GM18907 (cell line): ENCODE results near the gene MYO1E.
"Not testable (repeated sequence)": the region's sequence is repeated elsewhere in the genome, so short reads cannot be mapped to it uniquely, and the experiment has no call there.

Experiments
- ATAC-seq: cut with Tn5 transposase; IDR thresholded peaks from one replicate; pipeline ENCODE4 v1.9.1; 2021; ENCODE audit warnings: mild to moderate bottlenecking, moderate library complexity; ENCODE audit not compliant: unreplicated experiment

The MYO1E gene

DNA sequence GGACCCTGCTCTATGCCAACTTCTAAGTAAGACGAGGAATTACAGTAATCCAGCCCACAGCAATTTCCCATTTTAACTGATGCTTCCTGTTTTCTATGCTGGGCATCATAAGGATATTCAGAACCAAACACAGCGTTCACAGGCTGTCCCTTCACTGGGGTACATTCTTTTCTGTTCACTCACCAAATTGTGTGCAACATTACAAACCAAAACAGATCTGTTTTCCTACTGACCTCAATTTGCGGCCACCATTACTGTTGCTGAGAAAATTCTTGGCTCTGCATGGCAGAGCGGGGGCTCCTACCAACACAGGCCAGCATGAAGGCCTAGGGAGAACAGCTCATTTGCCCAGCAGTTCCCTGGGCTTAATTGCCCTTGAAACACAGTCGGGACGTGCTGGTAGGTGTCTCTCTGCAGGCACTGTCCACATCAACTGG is 76.5 kb downstream of the MYO1E start:
- ATAC-seq: no peak

DNA sequence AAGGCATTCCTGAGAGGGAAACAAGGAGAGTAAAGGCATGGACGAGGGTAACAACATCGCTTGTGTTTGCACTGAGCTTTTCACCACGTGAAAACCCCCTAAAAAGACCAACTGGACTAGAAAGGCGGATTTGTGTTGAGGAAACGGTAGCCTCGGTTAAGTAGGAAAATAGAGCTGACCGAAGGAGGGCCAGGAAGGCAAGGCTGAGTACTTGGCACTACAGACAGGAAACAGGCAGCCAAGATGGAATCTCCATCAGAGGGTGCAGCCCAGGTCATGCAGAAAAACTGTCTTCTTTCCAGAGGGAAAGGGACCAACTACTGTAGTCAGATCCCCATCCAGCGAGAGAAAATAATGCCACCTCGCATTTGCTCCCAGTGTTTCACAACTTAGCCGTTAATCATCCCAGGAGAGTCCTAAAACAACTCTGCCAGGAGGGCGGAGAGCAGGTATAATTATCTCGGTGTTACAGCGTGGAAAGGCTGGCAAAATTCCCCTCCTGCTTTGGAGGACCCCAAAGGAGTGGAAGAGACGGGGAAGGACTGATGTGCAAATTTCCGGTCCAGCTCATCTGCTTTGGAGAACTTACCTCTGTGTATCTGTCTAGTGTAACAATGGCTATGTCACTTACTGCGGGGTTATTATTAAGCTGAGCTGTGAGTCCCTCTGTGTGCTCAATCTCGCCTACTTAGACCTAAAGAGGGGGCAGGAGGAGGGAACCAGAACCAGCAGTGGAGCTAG is 77.2 kb downstream of the MYO1E start:
- no peak for ATAC-seq

DNA sequence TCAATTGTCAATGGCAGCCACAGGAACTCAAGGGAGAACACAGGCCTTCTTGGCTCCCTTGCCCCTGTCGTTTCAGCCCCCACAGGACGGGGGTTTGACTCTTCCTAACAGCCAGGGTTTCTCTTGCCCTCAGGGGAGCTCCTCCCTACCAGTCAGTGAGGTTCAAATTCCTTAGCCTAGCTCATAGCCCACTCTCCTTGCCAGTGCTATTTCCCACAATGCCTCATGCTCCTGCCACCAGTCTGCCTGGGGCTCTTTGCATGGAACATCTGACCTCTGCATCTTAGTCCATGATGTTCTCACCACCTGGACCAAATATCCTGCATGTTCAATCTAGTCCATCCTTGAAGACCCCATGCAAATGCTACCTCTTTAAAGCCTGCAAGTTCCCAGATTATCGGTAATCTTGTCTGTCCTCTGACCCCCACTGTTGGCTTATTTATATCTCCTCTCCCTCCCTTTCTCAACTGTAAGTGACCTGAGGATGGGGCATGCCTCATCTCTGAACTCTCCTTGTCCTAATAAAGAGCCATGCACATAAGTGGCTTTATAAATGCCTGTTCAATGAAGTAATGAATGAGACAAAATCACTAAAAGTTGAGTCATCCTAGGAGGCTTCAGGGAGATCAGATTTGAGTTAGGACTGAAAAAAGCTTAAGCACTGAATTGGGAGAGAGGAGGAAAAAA is 78.0 kb downstream of the MYO1E start:
- no peak for ATAC-seq

DNA sequence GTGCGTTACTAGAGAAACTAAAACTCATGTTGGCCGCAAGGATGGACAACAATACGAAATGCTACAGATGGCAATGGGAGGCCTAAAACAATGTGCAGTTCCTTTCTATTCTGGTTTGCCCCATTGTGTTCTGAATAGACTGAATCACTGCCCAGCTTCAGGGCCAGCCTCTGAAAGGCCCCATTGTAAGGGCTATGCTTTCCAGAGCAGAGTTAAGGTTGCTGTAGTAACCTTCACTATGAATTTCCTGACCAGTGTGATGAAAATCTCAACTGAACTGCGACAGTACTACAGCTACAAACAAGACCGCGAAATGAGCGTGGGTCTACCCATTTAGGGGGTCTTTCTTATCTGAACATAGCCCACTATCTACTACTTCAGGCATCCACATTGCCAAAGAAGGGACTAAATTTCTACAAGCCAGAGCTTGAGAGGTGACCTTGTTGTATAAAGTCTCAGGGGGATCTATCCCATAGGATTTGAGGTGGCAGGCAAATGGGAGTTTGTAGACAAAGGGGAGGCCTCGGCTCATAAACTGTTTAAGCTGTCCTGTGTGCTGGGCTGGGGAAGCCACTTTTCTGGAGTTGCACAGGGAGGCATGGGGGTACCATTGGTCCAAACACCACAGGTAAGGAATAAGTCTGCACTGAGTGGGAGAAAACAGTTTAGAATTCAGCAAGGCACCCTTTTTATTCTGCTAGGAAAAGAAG is 80.1 kb downstream of the MYO1E start:
- no peak for ATAC-seq

DNA sequence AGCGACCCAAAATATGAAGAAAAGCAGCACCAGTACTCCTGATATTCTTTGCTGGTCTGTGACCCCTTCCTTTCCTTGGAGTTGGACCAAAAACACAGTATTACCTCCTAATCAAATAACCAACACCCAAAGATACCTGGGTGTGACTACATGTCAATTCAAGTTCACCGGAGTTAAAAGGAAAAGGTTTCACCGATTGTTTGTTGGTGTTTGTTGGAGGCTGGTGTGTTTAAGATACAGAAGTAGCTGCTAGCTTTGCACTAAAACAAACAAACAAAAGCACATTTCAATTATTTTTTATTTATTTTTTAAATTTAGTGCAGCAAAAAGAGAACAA is 81.5 kb downstream of the MYO1E start:
- no peak for ATAC-seq

DNA sequence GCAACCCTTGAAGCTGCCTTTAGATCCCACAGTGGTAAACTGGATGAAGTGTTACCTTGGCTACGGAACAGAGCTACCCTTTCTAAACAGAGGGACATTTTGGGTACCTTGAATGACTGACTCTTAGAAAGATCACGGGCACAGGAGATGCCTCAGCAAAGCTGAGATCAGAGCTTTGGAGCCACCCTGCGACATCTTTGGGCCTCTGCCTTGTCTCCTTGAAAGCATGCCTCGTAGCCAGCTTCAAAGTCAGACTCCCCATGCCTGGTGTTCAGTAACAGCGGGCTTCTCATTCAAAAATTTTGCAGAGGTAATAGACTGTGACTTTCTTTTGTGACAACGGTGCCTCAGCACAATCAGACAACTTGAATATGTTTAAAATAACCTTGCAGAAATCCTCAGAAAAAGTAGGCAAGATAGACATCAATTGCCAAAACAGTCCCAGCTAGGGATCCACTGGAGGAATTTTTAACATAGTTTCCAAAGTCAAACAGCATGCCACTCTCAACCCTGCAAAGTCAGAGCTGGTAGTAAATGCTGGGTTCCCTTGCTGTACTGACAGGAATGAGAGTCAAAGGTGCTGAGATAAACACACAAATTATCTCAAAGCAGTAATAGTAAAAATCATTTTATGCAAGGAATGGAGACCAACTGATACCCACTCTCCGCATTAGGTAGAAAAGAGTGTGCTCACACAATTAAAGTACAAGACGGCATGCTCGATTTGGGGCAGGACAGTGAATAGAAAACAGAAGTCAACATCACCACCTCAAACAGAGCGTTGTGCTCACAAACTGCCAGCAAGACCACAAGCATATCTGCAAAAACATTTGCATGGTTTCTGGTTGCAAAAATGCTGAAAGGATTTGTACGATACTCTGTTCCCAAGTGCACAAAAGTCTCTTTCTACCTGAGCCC is 82.1 kb downstream of the MYO1E start:
- ATAC-seq: no peak

DNA sequence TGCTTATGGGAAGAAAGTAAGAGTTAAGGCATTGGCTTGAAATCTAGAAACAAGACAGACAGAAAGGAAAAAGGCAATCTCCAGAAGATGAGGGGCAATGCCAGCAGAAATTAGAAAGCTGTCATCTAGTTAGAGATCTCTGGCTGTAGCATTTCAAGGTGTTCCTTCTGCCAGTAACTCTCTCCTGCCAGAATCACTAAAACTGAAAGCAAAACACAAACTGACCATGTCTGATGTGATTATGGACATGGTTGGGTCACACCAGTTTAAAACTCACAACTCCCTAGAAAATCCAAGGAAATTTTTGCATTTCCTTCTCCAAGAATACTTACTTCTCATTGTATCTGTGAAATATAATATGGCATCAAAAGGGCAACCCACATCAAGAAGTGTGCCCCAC is 83.1 kb downstream of the MYO1E start:
- ATAC-seq: no peak

DNA sequence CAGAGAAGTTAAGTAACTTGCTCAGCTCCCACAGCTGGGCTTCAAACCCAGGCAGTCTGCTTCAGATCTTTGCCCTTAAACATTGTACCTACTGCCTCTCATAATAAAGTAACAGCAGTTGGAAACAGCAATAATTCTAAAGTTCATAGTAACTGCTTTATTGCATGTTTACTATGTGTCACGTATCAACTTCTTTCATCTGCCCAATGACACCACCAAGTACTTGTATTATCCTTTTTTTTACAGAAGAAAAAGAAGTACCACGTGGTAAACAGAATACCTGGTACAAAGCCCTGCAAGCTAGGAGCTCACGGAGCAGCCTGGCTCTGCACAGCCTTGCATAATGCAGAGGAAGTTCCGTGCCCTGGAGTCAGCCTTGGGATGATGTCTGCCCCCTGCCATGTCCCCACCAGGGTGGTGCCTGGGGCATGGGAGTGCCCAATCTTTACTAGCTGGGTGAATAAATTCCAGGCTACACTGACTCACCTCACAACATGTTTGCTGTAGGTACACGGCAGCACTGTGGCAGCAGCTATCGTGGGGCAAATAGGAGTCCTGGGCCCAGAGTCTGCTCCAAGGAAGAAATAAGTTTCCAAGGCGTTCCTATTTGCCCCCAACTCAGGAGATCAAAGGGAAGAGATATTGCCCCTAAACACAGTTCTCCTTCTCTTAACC is 88.8 kb downstream of the MYO1E start:
- no peak for ATAC-seq

DNA sequence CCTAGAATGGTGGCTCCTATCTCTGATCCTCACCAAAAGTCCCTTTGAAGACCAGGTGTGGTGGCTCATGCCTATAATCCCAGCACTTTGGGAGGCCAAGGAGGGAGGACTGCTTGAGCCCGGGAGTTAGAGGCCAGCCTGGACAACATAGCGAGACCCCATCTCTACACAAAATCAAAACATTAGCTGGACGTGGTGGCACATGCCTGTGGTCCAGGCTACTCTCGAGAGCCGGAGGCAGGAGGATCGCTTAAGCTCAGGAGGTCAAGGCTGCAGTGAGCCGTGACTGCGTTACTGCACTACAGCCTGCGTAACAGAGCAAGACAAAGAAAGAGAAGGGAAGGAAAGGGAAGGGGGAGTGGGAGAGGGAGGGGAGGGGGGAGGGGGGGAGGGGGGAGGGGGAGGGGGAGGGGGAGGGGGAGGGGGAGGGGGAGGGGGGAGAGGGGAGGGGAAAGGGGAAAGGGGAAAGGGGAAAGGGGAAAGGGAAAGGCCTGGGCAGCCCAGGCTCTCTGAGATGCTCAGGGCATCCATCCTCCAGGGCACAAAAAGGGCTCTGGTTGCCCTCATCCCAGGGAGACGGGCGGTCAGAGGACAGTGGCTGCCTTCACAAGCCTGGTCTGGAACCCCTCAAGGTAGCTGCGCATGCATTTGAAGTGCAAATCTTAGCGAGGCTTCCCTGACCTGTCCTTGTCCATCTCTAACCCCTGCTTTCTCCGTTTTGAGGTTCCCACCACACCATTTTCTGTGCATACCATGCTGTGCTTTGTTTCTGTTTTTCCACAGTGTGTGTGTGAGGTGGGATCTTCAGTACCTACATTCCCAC is 89.9 kb downstream of the MYO1E start:
- ATAC-seq: no peak

DNA sequence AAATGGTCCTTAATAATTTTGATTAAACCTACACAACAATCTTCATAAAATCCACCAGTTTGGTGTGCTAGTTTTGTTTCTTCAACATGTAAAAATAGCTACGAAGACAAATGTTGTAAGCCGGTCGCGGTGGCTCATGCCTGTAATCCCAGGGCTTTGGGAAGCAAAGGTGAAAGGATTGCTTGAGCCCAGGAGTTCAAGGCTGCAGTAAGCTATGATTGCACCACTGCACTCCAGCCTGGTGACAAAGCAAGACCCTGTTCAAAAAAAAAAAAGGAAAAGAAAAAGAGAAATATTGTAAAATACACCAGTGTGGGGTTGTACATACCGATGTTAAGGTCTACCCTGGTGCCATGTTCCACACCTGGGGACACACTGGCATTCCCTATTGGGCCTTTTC is 91.0 kb downstream of the MYO1E start:
- ATAC-seq: no peak

DNA sequence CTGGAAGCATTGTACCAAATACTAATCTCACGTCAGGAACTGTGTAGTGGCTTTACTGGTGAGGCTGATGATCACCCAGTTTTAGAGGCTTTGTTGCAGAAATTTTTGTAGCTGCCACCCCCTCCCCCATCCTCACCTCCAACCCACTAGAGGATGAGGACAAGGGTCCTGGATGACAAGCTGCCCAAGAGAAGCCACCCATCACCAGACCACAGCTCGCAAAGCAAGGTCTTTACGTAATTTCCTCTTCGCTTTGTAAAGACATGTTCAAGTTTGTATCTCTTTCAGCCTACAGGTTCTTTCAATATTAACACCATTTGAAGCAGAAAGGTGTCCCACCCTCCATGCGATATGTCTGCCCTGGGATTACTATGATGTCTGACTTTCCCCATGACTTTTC is 91.8 kb downstream of the MYO1E start:
- no peak for ATAC-seq

DNA sequence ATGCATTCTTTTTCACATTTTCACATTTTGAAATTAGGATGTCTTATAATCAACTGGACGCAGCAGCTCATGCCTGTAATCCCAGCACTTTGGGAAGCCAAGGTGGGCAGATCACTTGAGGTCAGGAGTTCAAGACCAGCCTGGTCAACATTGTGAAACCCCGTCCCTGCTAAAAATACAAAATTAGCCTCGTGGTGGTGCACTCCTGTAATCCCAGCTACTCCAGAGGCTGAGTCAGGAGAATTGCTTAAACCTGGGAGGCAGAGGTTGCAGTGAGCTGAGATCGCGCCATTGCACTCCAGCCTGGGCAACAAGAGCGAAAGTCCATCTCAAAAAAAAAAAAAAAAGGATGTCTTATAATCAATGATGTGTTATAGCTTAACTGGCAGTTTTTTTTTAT is 92.4 kb downstream of the MYO1E start:
- ATAC-seq: not testable (repeated sequence)

DNA sequence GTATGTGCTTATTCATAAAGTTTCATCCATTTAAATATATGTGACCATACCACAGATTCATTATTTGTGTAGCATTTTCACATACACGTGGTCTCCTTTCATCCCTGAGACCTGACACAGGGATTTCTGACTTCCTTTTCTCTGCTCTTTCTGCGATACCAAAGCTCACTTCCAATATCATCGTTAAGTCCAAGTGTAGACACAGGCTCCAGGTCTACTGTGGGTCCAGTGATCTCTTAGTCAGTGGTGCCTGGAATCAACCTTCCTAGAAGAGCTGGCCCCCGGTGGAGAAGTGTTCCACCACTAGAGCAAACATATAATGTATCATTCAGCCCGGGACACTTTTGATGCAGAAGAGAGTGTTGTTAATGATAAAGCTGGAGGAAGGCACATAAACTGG is 93.6 kb downstream of the MYO1E start:
- no peak for ATAC-seq

DNA sequence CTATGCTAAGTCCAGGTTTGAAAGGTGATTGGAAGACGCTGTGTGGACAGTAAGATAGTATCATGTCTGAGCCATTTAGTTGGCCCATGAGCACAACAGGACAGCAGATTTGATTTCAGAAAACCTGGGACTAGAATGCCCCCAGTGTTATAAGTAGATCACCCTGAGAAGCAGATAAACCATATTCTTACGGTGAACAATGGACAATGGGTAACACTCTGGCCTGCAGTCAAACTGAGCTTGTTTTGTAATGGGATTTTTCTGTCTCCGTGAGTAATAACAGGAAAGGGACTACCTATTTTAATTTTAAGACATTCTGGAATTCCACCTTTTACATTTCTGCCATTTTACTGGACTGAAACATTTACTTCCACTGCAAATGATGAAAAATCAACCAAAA is 94.6 kb downstream of the MYO1E start:
- no peak for ATAC-seq

DNA sequence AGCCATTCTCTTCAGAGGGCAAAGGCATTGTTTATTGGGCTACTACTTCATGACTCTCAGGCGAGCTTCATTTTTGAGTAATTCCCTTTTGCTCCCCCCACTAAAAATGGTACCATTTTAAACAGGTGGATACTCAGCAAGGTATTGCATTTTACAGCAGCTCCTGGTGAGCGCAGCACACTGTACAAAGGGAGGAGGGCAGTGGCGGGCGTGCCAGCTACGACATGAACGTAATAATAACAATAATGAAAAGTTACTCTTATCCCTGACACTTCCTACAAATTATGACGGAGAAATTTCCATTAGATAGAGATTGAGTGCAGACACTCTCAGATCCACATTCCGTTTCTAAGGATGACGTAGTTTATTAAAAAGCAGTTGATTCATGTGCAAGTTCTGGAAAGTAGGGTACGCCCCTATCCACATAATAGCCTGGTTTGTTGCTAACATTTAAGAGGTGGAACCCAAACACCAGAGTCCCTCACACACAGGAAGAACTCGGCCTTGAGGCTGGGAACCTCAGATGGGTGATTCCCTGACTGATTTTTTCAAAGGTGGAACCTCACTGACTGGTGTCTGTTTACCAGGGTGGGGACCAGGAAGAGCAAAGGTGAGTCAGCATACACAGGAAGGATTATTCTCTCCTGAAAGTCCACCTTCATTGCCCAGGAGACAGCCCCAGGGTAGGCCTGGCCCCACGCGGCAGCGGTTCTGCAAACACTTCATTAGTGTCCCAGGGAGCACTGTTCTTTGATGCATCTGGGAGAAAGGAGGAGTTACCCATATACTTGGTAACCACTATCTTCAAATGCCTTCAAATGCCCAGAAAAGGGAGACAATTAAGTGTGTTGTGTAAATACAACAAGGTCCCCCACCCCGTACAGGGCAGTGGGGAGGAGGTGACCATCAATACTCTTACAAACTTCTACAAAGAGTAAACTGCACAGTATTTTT is 96.2 kb downstream of the MYO1E start:
- no peak for ATAC-seq

DNA sequence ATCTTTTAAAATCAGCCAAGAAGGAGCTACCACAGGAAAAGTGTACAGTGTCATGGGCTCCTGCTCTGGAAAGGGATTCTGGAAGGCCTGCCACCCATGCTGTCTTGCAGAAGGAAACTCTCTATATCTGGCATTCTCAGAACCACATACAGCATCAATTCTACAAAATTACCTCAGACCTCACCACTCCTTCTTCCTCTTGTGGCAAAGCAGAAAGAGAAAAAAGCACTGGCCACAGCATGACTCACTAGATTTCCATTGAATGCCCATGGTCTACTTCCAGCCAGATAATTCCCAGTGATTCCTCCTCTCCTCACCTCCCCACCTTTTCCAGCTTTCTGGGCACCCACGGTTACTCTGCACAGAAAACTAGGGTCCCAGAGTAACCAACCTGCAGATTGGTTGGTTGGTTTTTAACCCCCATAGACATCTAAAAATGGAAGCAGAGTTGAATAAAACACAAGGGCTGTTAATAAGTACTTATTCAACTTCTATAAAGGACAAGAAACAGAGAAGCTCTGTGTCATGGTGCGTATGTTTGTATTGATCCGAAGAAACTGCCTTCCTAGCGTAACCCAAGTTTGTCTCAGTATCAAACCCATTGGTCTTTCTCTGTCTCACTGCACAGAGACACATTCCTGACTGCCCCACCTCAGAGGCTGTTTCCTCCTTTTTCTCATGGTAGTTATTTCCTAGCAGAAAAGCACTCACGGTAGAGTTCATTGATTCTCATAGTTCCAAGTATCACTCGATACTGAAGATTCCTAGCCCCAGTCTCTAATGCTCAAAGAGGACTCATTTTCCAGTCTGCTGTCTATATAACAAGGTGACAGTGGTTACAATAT is 98.3 kb downstream of the MYO1E start:
- ATAC-seq: no peak

DNA sequence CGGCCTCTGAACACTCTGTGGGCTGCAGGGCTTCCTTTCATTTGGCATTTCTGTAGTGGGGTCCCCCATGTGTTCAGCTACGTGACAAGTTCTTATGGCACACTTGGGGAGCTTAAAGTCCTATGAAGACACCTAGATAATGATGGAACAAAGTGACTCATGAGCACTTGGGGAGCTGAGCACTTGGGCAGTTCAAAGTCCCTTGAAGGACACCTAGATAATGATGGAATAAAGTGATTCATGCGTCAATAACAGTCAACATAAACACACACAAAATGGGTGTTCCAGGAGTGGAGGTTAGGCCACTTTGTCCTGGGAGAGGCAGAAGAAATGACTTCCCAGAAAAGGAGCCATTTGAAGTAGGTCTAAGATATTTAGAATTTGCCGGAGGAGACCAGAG is 99.4 kb downstream of the MYO1E start:
- ATAC-seq: no peak
